ENCODE measurements around the gene ITFG1.
"Not testable (repeated sequence)": the region's sequence is repeated elsewhere in the genome, so short reads cannot be mapped to it uniquely, and the experiment has no call there.

ITFG1 gene

DNA sequence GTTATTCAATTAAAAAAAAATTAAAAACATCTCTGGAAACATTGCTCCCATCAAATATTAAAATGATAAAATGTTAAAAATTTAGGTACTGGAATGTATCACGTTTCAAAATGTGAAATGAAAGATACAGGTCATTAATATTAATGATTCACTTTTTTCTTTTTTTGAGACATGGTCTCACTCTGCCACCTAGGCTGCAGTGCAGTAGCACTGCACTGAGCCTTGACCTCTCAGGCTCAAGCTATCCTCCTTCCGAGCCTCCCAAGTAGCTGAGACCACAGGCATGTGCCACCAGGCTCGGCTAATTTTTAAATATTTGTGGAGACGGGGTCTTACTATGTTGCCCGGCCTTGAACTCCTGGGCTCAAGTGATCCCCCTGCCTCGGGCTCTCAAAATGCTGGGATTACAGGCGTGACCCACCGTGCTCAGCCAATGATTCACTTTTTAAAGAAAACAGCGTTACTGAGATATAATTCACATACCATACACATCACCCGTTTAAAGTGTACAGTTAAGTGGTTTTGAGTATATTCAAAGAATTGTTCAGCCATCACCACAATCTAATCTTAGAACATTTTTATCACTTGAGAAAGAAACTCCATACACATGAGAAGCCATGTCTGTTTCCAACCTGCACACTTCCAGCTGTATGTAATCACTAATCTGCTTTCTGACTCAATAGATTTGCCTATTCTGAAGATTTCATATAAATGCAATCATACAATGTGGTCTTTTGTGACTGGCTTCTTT lies 298.0 kb downstream of the ITFG1 start:
- no peak for DNase-seq (ENCODE audit: extremely low spot score)
- TF ChIP-seq, protein P1, sequence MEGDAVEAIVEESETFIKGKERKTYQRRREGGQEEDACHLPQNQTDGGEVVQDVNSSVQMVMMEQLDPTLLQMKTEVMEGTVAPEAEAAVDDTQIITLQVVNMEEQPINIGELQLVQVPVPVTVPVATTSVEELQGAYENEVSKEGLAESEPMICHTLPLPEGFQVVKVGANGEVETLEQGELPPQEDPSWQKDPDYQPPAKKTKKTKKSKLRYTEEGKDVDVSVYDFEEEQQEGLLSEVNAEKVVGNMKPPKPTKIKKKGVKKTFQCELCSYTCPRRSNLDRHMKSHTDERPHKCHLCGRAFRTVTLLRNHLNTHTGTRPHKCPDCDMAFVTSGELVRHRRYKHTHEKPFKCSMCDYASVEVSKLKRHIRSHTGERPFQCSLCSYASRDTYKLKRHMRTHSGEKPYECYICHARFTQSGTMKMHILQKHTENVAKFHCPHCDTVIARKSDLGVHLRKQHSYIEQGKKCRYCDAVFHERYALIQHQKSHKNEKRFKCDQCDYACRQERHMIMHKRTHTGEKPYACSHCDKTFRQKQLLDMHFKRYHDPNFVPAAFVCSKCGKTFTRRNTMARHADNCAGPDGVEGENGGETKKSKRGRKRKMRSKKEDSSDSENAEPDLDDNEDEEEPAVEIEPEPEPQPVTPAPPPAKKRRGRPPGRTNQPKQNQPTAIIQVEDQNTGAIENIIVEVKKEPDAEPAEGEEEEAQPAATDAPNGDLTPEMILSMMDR (IDR thresholded peaks at IDR 0.05; ENCODE audit: control extremely low read depth, extremely low read depth, low read depth, missing control alignments) = no peak
- CTCF ChIA-PET = interaction anchor here (1.7 to 8.2 kb wide), 2 partner anchors 13 to 18 kb away, joined by 5 to 60 read pairs; partner anchors contain the start of gene NETO2
- POLR2A ChIA-PET = no interaction called here

DNA sequence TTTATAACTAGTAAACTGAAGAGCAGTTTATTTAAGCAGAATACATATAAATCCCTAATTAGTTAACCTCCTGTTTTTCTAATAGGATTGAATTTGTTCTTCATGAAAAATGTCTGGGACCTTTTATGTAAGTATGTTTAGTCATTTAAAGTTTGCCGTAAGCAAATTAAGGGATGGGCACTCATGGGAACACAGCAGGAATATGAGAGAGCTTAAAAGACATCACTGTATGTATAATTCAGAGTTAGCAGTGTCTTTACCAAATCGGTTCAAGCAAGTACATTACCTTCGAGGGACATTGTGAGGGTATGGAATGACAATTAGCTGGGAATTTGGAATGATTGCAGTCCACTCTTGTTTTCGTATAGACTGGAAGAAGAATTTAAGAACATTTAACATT lies 299.4 kb downstream of the ITFG1 start:
- TF ChIP-seq, protein P1 (IDR thresholded peaks at IDR 0.05; ENCODE audit: control extremely low read depth, extremely low read depth, low read depth, missing control alignments) = no peak
- CTCF ChIA-PET = interaction anchor here (1.2 to 8.2 kb wide), 3 partner anchors 15 to 374 kb away, joined by 4 to 60 read pairs (median 5); partner anchors contain the start of gene NETO2
- POLR2A ChIA-PET = no interaction called here
- DNase-seq (ENCODE audit: extremely low spot score) = no peak

DNA sequence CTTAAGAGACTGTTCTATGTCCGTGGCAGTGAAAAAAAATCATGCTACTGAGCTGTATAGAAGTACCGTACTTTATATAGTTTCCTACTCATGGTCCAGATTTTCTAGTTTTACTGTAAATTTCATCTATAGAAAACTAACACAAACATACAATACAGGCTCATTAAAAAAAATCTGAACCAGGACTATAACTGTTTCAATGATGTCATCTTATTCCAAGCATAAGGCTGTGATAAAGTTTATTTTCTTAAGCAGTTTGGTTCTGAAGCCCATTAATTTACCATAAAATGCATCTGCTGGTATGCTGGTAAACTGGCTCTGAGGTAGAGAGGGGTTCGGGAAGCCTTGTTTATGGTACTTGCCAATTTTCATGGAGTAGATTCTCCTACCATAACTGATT lies 300.4 kb downstream of the ITFG1 start:
- CTCF ChIA-PET = interaction anchor here (8.2 kb wide), 1 partner anchor 16 kb away, joined by 60 read pairs; the partner anchor contains the start of gene NETO2

DNA sequence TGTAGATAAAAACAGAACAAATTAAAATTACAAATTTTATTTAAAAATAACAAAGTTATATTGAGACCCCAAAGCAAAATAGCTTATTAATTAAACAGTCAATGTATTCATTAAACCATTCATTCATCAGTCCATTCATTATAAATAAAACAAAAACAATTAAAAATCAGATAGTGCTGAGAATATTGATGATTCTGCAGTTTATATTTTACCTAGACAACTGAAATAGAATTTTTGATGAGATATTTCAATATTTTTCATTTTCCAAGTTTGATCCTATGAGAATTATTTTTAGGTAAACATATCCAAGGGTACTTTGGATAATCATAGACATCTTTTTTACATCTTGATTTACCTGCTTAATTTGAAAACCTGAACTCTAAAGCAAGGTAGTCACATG lies 301.9 kb downstream of the ITFG1 start:
- TF ChIP-seq, protein P1 (IDR thresholded peaks at IDR 0.05; ENCODE audit: control extremely low read depth, extremely low read depth, low read depth, missing control alignments) = no peak
- DNase-seq (ENCODE audit: extremely low spot score) = no peak
- POLR2A ChIA-PET = no interaction called here
- CTCF ChIA-PET = interaction anchor here (1.0 to 8.2 kb wide), 3 partner anchors 15 to 896 kb away, joined by 3 to 60 read pairs (median 4); partner anchors contain the start of gene NETO2

More for the DNA sequence above, 300.4 kb downstream of the ITFG1 start:
- no peak for DNase-seq (ENCODE audit: extremely low spot score)
- POLR2A ChIA-PET = no interaction called here
- TF ChIP-seq, protein P1 (IDR thresholded peaks at IDR 0.05; ENCODE audit: control extremely low read depth, extremely low read depth, low read depth, missing control alignments) = no peak

DNA sequence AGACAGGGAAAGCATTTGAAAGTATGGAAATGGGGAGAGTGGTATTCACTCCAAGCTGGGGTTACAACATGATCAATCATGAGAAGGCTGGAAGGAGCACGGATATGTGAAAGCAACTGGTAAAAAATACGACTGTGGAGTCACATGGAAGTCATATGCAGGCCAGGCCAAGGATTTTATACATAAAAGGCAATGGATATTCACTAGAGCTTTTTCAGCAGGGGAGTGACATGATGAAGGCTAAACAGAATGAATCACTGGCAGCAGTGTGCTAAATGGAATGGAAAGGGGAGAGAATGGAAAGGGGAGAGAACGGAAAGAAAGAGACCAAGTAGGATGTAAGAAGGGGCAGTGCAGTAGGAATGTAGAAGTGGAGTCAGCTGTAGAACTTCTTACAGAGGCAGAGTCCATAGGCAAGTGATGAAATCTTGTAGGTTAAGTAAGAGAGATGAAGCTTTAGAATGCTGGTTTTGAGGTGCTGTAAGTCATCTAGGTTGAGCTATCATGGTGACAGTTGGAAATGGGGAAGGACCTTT lies 304.1 kb downstream of the ITFG1 start:
- TF ChIP-seq, protein P1 (IDR thresholded peaks at IDR 0.05; ENCODE audit: control extremely low read depth, extremely low read depth, low read depth, missing control alignments) = no peak
- ChIA-PET CTCF (interaction anchor here (1.0 to 8.2 kb wide), 3 partner anchors 9 to 303 kb away, joined by 3 to 60 read pairs (median 4); partner anchors contain the start of gene NETO2), POLR2A (no interaction called here)
- DNase-seq (ENCODE audit: extremely low spot score) = no peak

DNA sequence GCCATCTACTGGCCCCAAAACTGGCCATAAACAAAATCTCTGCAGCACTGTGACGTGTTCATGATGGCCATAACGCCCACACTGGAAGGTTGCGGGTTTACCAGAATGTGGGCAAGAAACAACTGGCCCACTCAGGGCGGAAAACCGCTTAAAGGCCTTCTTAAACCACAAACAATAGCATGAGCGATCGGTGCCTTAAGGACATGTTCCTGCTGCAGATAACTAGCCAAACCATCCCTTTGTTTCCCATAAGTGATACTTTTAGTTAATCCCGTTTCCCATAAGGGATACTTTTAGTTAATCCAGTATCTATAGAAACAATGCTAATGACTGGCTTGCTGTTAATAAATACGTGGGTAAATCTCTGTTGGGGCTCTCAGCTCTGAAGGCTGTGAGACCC lies 308.4 kb downstream of the ITFG1 start:
- DNase-seq (ENCODE audit: extremely low spot score); POLR2A ChIA-PET; CTCF ChIA-PET: not testable (repeated sequence)

DNA sequence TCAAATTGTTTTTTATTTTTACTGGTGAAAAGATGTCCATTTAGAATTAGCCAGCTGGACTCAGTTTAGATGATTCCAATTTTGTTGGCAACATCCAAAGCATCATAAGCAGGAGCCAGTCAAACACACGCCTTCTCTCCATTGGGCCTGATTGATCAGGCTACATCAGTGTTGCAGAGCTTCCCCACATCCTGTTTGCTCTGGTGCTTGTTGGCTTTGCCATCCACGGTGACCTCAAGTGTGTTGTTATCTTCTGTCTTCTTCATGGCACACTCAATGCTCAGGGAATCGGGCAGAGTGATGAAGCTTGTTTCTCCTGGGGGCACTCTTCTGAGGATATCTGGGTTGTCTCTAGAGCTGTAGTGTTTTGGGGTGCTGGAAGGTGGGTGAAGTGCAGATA lies 310.8 kb downstream of the ITFG1 start:
- TF ChIP-seq, protein P1 (IDR thresholded peaks at IDR 0.05; ENCODE audit: control extremely low read depth, extremely low read depth, low read depth, missing control alignments) = no peak
- ChIA-PET POLR2A (no interaction called here), CTCF (interaction anchor here (1.1 to 1.9 kb wide), 5 partner anchors 9 to 1001 kb away, joined by 3 to 10 read pairs (median 4); no protein-coding TSS in a partner anchor)
- DNase-seq (ENCODE audit: extremely low spot score) = no peak
